ENCODE results near the gene LARGE1. TPM values are rescaled to one million over a fixed set of nuclear protein-coding genes. Genes with fewer than 3 reads are reported as not detected.

LARGE1 gene
- polyA plus RNA-seq, 6 donors from 2014 or later: 3.6 to 9.5 (median 5.6) TPM

- H3K9me3 Mint-ChIP-seq: peaks cover 0 to 1% (median 0%) of the 10 kb centered on the region in 7 donors
- H3K27me3 Mint-ChIP-seq: no peaks in the 10 kb centered on the region
- no peak for DNase-seq
- H3K4me3 Mint-ChIP-seq: no peak overlapping the region
- peaks cover 38 to 75% (median 53%) of the 10 kb centered on the region in 3 donors for H3K4me1 Mint-ChIP-seq
- H3K36me3 Mint-ChIP-seq: peaks cover 0 to 7% of the 10 kb centered on the region in 2 donors
- H3K27ac Mint-ChIP-seq: peak overlapping the region in 4 of 6 donors; percentile 63 to 91 (median 72)
- no peak for ATAC-seq (ENCODE audit: low read depth in 2 of 2)
Measured at GRCh38 chr22:33526434-33527107, 393.7 kb downstream of the LARGE1 start.

DNA sequence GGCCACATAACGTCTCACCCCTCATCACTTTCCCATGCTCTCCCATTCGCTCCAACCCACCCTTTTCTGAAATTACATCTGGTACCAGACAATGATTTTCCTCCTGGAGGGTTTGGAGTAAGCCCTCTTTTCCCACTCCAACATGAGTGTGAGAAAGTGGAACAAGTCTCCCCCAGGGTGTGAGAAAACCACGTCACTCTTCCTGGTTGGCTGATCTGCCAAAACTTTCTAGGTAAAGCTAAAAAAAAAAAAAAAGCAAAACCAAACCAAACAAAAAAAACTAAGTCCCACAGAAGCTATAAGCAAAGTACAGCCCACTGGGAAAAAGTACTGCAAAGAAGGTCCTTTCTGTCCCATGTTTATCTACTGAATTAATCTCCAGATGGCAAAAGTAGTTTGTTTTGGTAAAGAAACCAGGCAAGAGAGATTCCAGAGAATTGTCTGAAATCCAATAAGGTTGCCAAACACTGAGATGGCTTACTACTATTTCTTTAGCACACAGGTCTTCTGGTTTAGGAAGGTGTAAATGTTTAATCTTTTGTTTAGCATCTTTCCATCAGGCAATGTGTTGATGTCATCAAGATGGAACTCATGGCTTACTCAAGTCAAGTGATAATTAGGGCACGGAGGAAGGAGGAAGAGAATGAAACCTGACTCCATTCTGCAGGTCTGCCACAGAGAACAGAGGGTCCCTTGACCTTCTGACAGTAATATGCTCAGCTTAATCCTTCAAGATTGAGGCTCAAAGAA, 395.6 kb downstream of the LARGE1 start:
- H3K9me3 Mint-ChIP-seq: peaks cover 0 to 1% (median 0%) of the 10 kb centered on the region in 7 donors
- H3K27me3 Mint-ChIP-seq: no peaks in the 10 kb centered on the region
- DNase-seq (no peak), ATAC-seq (ENCODE audit: low read depth in 2 of 2) (no peak)
- H3K27ac Mint-ChIP-seq: peak overlapping the region; percentile 78 to 96 (median 90)
- H3K4me1 Mint-ChIP-seq: peaks cover 47 to 81% (median 69%) of the 10 kb centered on the region in 3 donors
- H3K4me3 Mint-ChIP-seq: peak overlapping the region in 4 of 8 donors; percentile 29 to 76 (median 62)
- peaks cover 0 to 4% of the 10 kb centered on the region in 2 donors for H3K36me3 Mint-ChIP-seq

DNA sequence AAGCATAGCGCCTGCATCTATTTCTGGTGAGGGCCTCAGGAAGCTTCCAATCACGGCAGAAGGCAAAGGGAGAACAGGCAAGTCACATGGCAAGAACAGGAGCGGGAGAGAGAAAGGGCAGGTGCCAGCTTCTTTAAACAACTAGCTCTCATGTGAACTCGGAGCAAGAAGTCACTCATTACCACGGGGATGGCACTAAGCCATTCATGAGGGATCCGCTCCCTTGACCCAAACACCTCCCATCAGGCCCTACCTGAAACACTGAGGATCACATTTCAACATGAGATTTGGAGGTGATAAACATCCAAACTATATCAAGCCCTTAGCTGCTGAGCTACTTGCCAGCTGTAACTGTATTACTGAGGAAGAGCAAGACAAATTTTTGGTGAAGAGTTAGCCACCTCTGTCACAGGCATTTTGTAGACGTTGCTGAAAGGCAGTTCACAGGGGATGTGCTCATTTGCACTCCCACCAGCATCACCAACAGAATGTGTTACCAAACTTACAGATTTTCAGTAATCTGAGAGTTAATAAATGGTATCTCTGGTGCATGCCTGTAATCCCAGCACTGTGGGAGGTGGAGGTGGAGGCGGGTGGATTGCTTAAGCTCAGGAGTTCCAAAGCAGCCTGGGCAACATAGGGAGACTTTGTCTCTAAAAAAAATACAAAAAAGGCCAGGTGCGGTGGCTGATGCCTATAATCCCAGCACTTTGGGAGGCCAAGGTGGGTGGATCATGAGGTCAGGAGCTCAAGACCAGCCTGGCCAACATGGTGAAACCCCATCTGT, 398.2 kb downstream of the LARGE1 start:
- peak overlapping the region in 7 of 8 donors; percentile 6 to 84 (median 61) for H3K4me3 Mint-ChIP-seq
- H3K36me3 Mint-ChIP-seq: no peaks in the 10 kb centered on the region
- H3K27me3 Mint-ChIP-seq: no peaks in the 10 kb centered on the region
- H3K4me1 Mint-ChIP-seq: peaks cover 46 to 77% (median 64%) of the 10 kb centered on the region in 3 donors
- H3K27ac Mint-ChIP-seq: peak overlapping the region; percentile 89 to 97 (median 92)
- ATAC-seq (ENCODE audit: low read depth in 2 of 2) (no peak), DNase-seq (no peak)
- peaks cover 0 to 1% (median 0%) of the 10 kb centered on the region in 7 donors for H3K9me3 Mint-ChIP-seq

- H3K4me3 Mint-ChIP-seq: peak overlapping the region in 7 of 8 donors; percentile 25 to 84 (median 48)
- H3K27me3 Mint-ChIP-seq: no peaks in the 10 kb centered on the region
- H3K36me3 Mint-ChIP-seq: no peaks in the 10 kb centered on the region
- H3K9me3 Mint-ChIP-seq: peaks cover 0 to 1% (median 0%) of the 10 kb centered on the region in 7 donors
- H3K27ac Mint-ChIP-seq: peak overlapping the region; percentile 78 to 97 (median 92)
- peaks cover 46 to 72% (median 64%) of the 10 kb centered on the region in 3 donors for H3K4me1 Mint-ChIP-seq
- ATAC-seq (ENCODE audit: low read depth in 2 of 2): no peak
- no peak for DNase-seq
Measured at GRCh38 chr22:33520904-33521780, 399.1 kb downstream of the LARGE1 start.

- peak; percentile 29 to 31 for ATAC-seq (ENCODE audit: low read depth in 2 of 2)
- Mint-ChIP-seq H3K9me3 (peaks cover 0 to 1% (median 0%) of the 10 kb centered on the region in 7 donors), H3K4me1 (peaks cover 48 to 67% (median 62%) of the 10 kb centered on the region in 3 donors), H3K27me3 (no peaks in the 10 kb centered on the region), H3K36me3 (no peaks in the 10 kb centered on the region), H3K4me3 (peak overlapping the region; percentile 34 to 86 (median 80)), H3K27ac (peak overlapping the region; percentile 69 to 98 (median 92))
- DNase-seq: peak; percentile 14
Measured at GRCh38 chr22:33519974-33520903, 400.0 kb downstream of the LARGE1 start.

DNA sequence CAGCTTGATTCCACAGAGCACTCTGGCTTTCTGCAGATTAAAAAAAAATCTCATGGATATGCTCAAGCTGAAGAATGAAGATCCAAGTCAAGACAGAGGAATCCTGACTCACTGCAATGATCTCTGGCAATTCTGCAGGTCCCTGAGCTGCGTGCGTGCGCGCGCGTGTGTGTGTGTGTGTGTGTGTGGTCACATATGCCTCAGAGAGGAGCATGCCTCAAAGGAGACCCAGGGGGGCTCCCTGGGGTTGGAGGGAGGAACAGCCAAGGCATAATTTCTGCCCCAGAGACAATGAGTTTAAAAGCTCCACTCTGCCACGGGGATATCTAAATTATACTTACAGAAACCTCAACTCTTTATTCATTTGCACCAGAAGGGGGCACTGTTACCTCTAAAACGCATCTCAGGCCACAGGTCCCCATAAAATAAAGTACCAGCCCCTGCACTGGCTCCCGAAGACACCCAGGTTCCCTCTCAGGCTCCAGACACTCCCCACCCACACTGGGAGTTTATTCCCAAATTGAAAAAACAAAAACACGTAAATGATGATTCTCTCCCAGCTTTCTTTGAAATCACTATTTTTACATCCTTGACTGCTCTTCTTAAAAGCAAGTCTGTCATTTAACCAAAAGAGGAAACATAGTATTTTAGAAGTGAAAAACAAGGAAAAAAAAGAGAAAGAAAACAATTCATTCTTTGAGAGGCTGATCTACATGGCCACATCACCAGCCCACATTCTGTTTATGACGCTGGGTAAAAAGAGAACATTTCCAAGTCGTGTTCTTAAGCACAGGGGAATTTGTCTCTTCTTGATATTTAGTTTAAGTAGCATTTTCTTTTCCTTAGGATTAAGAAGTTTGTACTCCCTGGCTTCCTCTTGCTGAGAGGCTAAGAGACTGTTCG, 401.0 kb downstream of the LARGE1 start:
- Mint-ChIP-seq H3K9me3 (peaks cover 0 to 1% (median 0%) of the 10 kb centered on the region in 7 donors), H3K4me1 (peaks cover 40 to 58% (median 52%) of the 10 kb centered on the region in 3 donors), H3K27ac (peak overlapping the region; percentile 69 to 98 (median 92)), H3K4me3 (peak overlapping the region; percentile 4 to 91 (median 62)), H3K27me3 (no peaks in the 10 kb centered on the region), H3K36me3 (no peaks in the 10 kb centered on the region)
- ATAC-seq (ENCODE audit: low read depth in 2 of 2) (peak; percentile 52 to 70), DNase-seq (peak; percentile 72)

DNA sequence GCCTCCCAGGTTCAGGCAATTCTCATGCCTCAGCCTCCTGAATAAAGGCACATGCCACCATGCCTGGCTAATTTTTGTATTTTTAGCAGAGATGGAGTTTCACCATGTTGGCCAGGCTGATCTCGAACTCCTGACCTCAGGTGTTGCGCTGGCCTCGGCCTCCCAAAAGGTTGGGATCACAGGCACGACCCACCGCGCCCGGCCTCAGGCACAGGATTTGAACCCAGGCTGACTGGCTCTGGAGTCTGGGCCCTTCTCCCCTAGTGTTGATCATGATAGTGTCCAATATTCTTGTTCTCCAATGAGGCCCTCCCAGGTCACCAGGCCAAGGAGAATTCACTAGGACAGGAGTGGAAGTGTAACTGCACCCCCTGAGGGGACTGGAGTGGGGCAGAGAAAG, 401.9 kb downstream of the LARGE1 start:
- ATAC-seq (ENCODE audit: low read depth in 2 of 2): no peak
- Mint-ChIP-seq H3K4me1 (peaks cover 36 to 48% (median 46%) of the 10 kb centered on the region in 3 donors), H3K36me3 (no peaks in the 10 kb centered on the region), H3K27ac (peak overlapping the region in 1 of 6 donors; percentile 90), H3K4me3 (peak overlapping the region in 1 of 8 donors; percentile 45), H3K9me3 (peaks cover 0 to 1% (median 0%) of the 10 kb centered on the region in 7 donors), H3K27me3 (no peaks in the 10 kb centered on the region)
- DNase-seq: no peak

DNA sequence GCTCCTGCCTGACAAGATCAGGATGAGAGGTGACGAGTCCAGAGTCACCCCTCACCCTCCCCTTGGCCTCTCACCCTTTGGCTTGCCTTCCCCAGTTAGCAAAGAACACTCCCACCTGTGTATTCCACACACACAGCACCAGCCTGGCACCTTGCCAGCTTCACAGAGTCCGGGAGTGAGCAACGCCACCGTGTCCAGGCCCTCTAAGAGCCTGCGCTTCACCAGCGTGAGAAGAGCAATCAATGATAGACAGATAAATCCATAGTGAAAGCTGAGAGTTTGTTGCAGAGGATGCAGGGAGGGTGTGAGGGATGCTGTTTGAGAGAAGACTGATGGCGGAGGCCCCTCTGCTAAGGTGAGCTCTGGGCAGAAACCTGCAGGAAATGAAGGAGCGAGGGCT, 404.5 kb downstream of the LARGE1 start:
- DNase-seq (no peak), ATAC-seq (ENCODE audit: low read depth in 2 of 2) (no peak)
- Mint-ChIP-seq H3K27me3 (no peaks in the 10 kb centered on the region), H3K4me3 (no peak overlapping the region), H3K9me3 (no peaks in the 10 kb centered on the region), H3K4me1 (peaks cover 21 to 25% (median 23%) of the 10 kb centered on the region in 3 donors), H3K36me3 (no peaks in the 10 kb centered on the region), H3K27ac (peak overlapping the region in 3 of 6 donors; percentile 54 to 96 (median 70))

- Mint-ChIP-seq H3K36me3 (no peaks in the 10 kb centered on the region), H3K9me3 (no peaks in the 10 kb centered on the region), H3K27me3 (peaks cover 0 to 5% (median 0%) of the 10 kb centered on the region in 3 donors), H3K4me1 (peaks cover 2 to 10% (median 9%) of the 10 kb centered on the region in 3 donors), H3K4me3 (no peak overlapping the region), H3K27ac (no peak overlapping the region)
- ATAC-seq (ENCODE audit: low read depth in 2 of 2) (no peak), DNase-seq (no peak)
Measured at GRCh38 chr22:33513388-33514338, 406.6 kb downstream of the LARGE1 start.

GRCh38 chr22:33512908-33513307, 407.4 kb downstream of the LARGE1 start:
- Mint-ChIP-seq H3K36me3 (no peaks in the 10 kb centered on the region), H3K27me3 (peaks cover 0 to 10% (median 0%) of the 10 kb centered on the region in 3 donors), H3K4me1 (peaks cover 6 to 13% (median 7%) of the 10 kb centered on the region in 3 donors), H3K4me3 (no peak overlapping the region), H3K9me3 (no peaks in the 10 kb centered on the region), H3K27ac (no peak overlapping the region)
- DNase-seq: no peak
- ATAC-seq (ENCODE audit: low read depth in 2 of 2): no peak
